Trophoblast cell (in vitro differentiated cells and primary cell): ENCODE data around the gene DNAH14.

Source experiments
- DNase-seq, 2 donors: peaks; one replicate each; pipeline ENCODE4 v3.0.0-alpha.2; 2016
- H2AFZ ChIP-seq: 2 replicates; pipeline ENCODE4 v1.6.1; 2013; ENCODE audit warnings: low read length, moderate library complexity, mild to moderate bottlenecking; ENCODE audit not compliant: insufficient read depth, poor library complexity
- H2AK5ac ChIP-seq: 2 replicates; pipeline ENCODE4 v1.6.1; 2013; ENCODE audit warnings: mild to moderate bottlenecking, low read length
- H2BK120ac ChIP-seq: 2 replicates; pipeline ENCODE4 v1.6.1; 2013; ENCODE audit warnings: low read length, mild to moderate bottlenecking, moderate library complexity; ENCODE audit not compliant: insufficient read depth, poor library complexity
- H2BK12ac ChIP-seq: 2 replicates; pipeline ENCODE4 v1.6.1; 2013; ENCODE audit warnings: mild to moderate bottlenecking, low read length, moderate library complexity
- H2BK5ac ChIP-seq: 2 replicates; pipeline ENCODE4 v1.6.1; 2013; ENCODE audit warnings: low read length, low read depth, moderate library complexity, mild to moderate bottlenecking; ENCODE audit not compliant: poor library complexity
- H3K14ac ChIP-seq: 2 replicates; pipeline ENCODE4 v1.6.1; 2013; ENCODE audit warnings: mild to moderate bottlenecking, low read length
- H3K18ac ChIP-seq: 2 replicates; pipeline ENCODE4 v1.6.1; 2013; ENCODE audit warnings: mild to moderate bottlenecking, low read length
- H3K23ac ChIP-seq: 2 replicates; pipeline ENCODE4 v1.6.1; 2013; ENCODE audit warnings: low read length
- H3K27ac ChIP-seq: 2 replicates; pipeline ENCODE4 v1.5.1; 2013; ENCODE audit warnings: low read depth, mild to moderate bottlenecking, inconsistent platforms, low read length, moderate library complexity
- H3K27me3 ChIP-seq: 2 replicates; pipeline ENCODE4 v1.6.1; 2013; ENCODE audit warnings: inconsistent platforms, mild to moderate bottlenecking, low read length, moderate library complexity; ENCODE audit not compliant: insufficient read depth
- H3K36me3 ChIP-seq, 2 experiments: 1 replicate in 1 of 2; 2 replicates in 1 of 2; pipeline ENCODE4 v1.6.1; 2013; ENCODE audit warnings: low read length in 2 of 2, mild to moderate bottlenecking in 2 of 2, moderate library complexity in 1 of 2; ENCODE audit not compliant: insufficient read depth in 2 of 2, control insufficient read depth in 1 of 2
- H3K4ac ChIP-seq: 2 replicates; pipeline ENCODE4 v1.6.1; 2013; ENCODE audit warnings: low read depth, mild to moderate bottlenecking, low read length, moderate library complexity
- H3K4me1 ChIP-seq, 2 experiments: 1 replicate in 1 of 2; 2 replicates in 1 of 2; pipeline ENCODE4 v1.6.1; 2013; ENCODE audit warnings: low read length in 2 of 2, mild to moderate bottlenecking in 2 of 2, moderate library complexity in 1 of 2; ENCODE audit not compliant: insufficient read depth in 2 of 2, control insufficient read depth in 1 of 2
- H3K4me2 ChIP-seq: 2 replicates; pipeline ENCODE4 v1.6.1; 2013; ENCODE audit warnings: inconsistent platforms, mild to moderate bottlenecking, low read length, moderate library complexity
- H3K4me3 ChIP-seq: 2 replicates; pipeline ENCODE4 v1.5.1; 2013; ENCODE audit warnings: mild to moderate bottlenecking, low read depth, low read length, inconsistent platforms
- H3K79me1 ChIP-seq: one replicate; pipeline ENCODE4 v1.6.1; 2013; ENCODE audit warnings: low read length
- H3K79me2 ChIP-seq: 2 replicates; pipeline ENCODE4 v1.6.1; 2013; ENCODE audit warnings: low read length, mild to moderate bottlenecking; ENCODE audit not compliant: control insufficient read depth, insufficient read depth, poor library complexity
- H3K9ac ChIP-seq: 2 replicates; pipeline ENCODE4 v1.6.1; 2013; ENCODE audit warnings: mild to moderate bottlenecking, low read length
- H3K9me3 ChIP-seq: 2 replicates; pipeline ENCODE4 v1.6.1; 2013; ENCODE audit warnings: low read depth, mild to moderate bottlenecking, control low read depth, inconsistent platforms, low read length; ENCODE audit not compliant: insufficient read depth
- H4K12ac ChIP-seq: 2 replicates; pipeline ENCODE4 v1.6.1; 2013; ENCODE audit warnings: low read depth, mild to moderate bottlenecking, low read length, moderate library complexity
- H4K8ac ChIP-seq: 2 replicates; pipeline ENCODE4 v1.6.1; 2013; ENCODE audit warnings: low read depth, mild to moderate bottlenecking, low read length, moderate library complexity
- H4K91ac ChIP-seq: one replicate; pipeline ENCODE4 v1.6.1; 2013; ENCODE audit warnings: low read depth, mild to moderate bottlenecking, low read length, moderate library complexity
- WGBS: extraction: QIAGEN DNeasy Blood & Tissue Kit; methylation state at CpG from one replicate; pipeline ENCODE4 v1.1.7; 2013; ENCODE audit warnings: missing lambda C conversion rate; ENCODE audit not compliant: insufficient read length, insufficient coverage; ENCODE audit errors: extremely low coverage; 5-methylcytosine and 5-hydroxymethylcytosine counted together

DNAH14 gene

GRCh38 chr1:225362805-225363204 lies 433.3 kb downstream of the DNAH14 start:
- Histone ChIP-seq H4K91ac (no peak overlapping the region), H2BK120ac (no peak overlapping the region), H2BK5ac (no peak overlapping the region), H3K36me3 (no peaks in the 10 kb centered on the region), H3K18ac (no peak overlapping the region), H3K9ac (no peak overlapping the region), H4K12ac (no peak overlapping the region), H3K27ac (no peak overlapping the region), H3K14ac (no peak overlapping the region), H3K27me3 (no peaks in the 10 kb centered on the region), H3K9me3 (no peaks in the 10 kb centered on the region), H2BK12ac (no peak overlapping the region), H2AFZ (no peak overlapping the region), H3K4me3 (no peak overlapping the region), H3K4me2 (no peak overlapping the region), H3K4me1 (no peaks in the 10 kb centered on the region), H3K79me1 (no peaks in the 10 kb centered on the region), H3K23ac (no peak overlapping the region), H3K79me2 (no peaks in the 10 kb centered on the region), H4K8ac (no peak overlapping the region), H2AK5ac (no peak overlapping the region), H3K4ac (no peak overlapping the region)
- DNase-seq = no peak

GRCh38 chr1:225364439-225364838 lies 435.0 kb downstream of the DNAH14 start:
- H3K9me3 ChIP-seq = no peaks in the 10 kb centered on the region
- no peak overlapping the region for H3K4me3 ChIP-seq
- no peak overlapping the region for H2BK5ac ChIP-seq
- no peak overlapping the region for H3K23ac ChIP-seq
- H3K4me2 ChIP-seq = no peak overlapping the region
- H2AK5ac ChIP-seq = no peak overlapping the region
- H3K9ac ChIP-seq = no peak overlapping the region
- no CpG with 5 or more reads among the region's 6 CpGs for WGBS
- no peak overlapping the region for H3K14ac ChIP-seq
- no peak overlapping the region for H2AFZ ChIP-seq
- H3K27ac ChIP-seq = no peak overlapping the region
- H4K8ac ChIP-seq = no peak overlapping the region
- no peak for DNase-seq
- no peak overlapping the region for H4K12ac ChIP-seq
- no peaks in the 10 kb centered on the region for H3K36me3 ChIP-seq
- H3K4ac ChIP-seq = no peak overlapping the region
- H3K27me3 ChIP-seq = no peaks in the 10 kb centered on the region
- H3K18ac ChIP-seq = no peak overlapping the region
- no peak overlapping the region for H2BK12ac ChIP-seq
- no peak overlapping the region for H4K91ac ChIP-seq
- no peaks in the 10 kb centered on the region for H3K79me2 ChIP-seq
- H3K4me1 ChIP-seq = no peaks in the 10 kb centered on the region
- no peaks in the 10 kb centered on the region for H3K79me1 ChIP-seq
- H2BK120ac ChIP-seq = no peak overlapping the region

DNA sequence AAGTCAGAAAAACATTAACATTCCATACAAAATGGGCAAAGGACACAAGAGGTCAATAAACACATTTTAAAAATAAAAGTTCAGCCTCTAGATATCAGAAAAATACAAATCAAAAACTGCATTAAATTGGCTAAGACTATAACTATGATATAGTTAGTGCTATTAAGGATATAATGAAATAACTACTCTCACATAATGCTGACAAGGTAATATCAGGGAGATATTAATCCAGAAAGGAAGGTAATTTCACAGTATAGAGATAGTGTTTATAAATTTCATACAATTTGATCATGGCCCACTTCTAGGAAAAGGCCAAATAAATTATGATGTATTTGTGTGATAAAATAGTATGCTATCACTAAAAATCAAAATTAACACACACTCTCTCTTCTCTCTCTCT lies 436.5 kb downstream of the DNAH14 start:
- no peak overlapping the region for H3K27ac ChIP-seq
- H2BK5ac ChIP-seq = no peak overlapping the region
- H3K23ac ChIP-seq = no peak overlapping the region
- no peak overlapping the region for H4K12ac ChIP-seq
- H3K4me3 ChIP-seq = no peak overlapping the region
- no peaks in the 10 kb centered on the region for H3K9me3 ChIP-seq
- H3K36me3 ChIP-seq = no peaks in the 10 kb centered on the region
- no peaks in the 10 kb centered on the region for H3K79me2 ChIP-seq
- H3K4me1 ChIP-seq = no peaks in the 10 kb centered on the region
- no peak overlapping the region for H3K14ac ChIP-seq
- no peak for DNase-seq
- H2AFZ ChIP-seq = no peak overlapping the region
- no peak overlapping the region for H2BK120ac ChIP-seq
- no peak overlapping the region for H3K4me2 ChIP-seq
- no peaks in the 10 kb centered on the region for H3K27me3 ChIP-seq
- no peak overlapping the region for H4K91ac ChIP-seq
- H4K8ac ChIP-seq = no peak overlapping the region
- no peak overlapping the region for H3K9ac ChIP-seq
- H2BK12ac ChIP-seq = no peak overlapping the region
- no peaks in the 10 kb centered on the region for H3K79me1 ChIP-seq
- H3K18ac ChIP-seq = no peak overlapping the region
- H3K4ac ChIP-seq = no peak overlapping the region
- H2AK5ac ChIP-seq = no peak overlapping the region

- H3K36me3 ChIP-seq = no peaks in the 10 kb centered on the region
These were observed 437.1 kb downstream of the DNAH14 start for GRCh38 chr1:225366552-225366951.

More at GRCh38 chr1:225366552-225366951, 437.1 kb downstream of the DNAH14 start:
- H2AK5ac ChIP-seq = no peak overlapping the region
- H3K9ac ChIP-seq = no peak overlapping the region
- no peak overlapping the region for H3K18ac ChIP-seq
- H4K91ac ChIP-seq = no peak overlapping the region
- no peak overlapping the region for H2AFZ ChIP-seq
- DNase-seq = no peak
- H2BK12ac ChIP-seq = no peak overlapping the region
- no peaks in the 10 kb centered on the region for H3K79me1 ChIP-seq
- H3K9me3 ChIP-seq = no peaks in the 10 kb centered on the region
- no peaks in the 10 kb centered on the region for H3K27me3 ChIP-seq
- no peak overlapping the region for H3K4me3 ChIP-seq
- H3K27ac ChIP-seq = no peak overlapping the region
- H3K4me2 ChIP-seq = no peak overlapping the region
- no peak overlapping the region for H4K8ac ChIP-seq
- no peak overlapping the region for H2BK120ac ChIP-seq
- no peak overlapping the region for H2BK5ac ChIP-seq
- H3K4ac ChIP-seq = no peak overlapping the region
- no peak overlapping the region for H3K14ac ChIP-seq
- WGBS = no CpG with 5 or more reads among the region's 1 CpG
- no peak overlapping the region for H4K12ac ChIP-seq
- H3K4me1 ChIP-seq = no peaks in the 10 kb centered on the region
- H3K79me2 ChIP-seq = no peaks in the 10 kb centered on the region
- no peak overlapping the region for H3K23ac ChIP-seq
